Measurements from ENCODE around the gene TNNC2.
"Not testable (repeated sequence)": the region's sequence is repeated elsewhere in the genome, so short reads cannot be mapped to it uniquely, and the experiment has no call there.

TNNC2 gene

DNA sequence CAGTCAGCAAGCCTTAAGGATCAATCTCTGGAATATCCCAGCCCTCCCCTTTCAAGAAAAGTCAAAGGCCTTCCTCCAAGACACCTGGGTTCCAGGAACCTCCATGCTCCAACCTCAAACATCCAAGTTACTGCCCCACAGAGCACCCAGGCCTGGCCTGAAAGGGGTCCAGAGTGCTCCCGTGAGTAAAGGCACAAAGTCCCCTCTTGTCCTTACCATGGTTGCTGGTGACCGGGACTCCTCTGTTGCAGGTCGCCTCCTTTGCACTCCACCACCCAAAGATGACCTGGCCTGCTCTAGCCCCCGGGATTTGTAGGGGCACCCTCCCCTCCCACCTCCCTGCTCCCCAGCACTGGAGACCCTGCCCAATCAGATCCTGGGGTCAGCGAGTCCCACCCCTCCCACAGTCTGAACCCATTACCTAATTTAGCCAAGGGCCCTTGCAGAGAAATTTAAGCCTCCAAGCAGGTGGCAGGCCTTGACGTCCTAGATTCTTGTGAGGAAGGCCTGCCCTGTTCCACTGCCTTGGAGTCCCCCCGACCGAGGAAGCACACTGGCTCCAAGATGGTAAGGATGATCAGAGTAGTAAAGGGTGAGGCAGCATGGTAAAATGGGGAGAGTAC, at the start of gene TNNC2:
TSS of gene TNNC2 (minus strand) at position 283 of the 623 bp plus-strand sequence. CDS start at position 219, 64 bp downstream.
- no peak for DNase-seq (ENCODE audit: low read depth)

DNA sequence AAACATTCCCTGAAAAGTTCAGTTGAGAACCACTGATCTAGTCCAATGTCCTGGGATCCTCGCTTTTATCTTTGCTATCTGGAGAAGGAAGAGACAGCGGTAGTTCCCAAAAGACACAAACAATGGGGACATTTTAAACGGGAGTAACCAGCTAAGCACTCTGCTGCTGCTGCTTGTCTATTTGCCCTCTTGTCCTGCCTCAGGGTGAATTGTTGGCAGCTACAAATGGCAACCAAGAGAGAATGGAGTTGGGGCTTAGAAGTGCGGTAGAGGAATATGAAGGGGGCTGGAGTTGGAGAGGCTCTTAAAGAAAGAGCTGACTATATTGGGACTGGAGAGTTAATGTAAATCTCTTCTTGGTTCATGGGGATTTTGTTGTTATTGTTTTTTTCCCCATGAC, 47.5 kb upstream of the TNNC2 start:
- DNase-seq (ENCODE audit: low read depth): no peak

DNA sequence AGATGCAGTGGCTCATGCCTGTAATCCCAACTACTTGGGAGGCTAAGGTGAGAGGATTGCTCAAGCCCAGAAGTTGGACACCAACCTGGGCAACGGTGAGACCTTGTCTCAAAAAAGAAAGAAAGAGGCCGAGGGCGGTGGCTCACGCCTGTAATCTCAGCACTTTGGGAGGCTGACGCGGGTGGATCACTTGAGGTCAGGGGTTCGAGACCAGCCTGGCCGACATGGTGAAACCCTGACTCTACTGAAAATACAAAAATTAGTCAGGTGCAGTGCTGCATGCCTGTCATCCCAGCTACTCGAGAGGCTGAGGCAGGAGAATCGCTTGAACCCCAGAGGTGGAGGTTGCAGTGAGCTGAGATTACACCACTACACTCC, 47.0 kb upstream of the TNNC2 start:
- DNase-seq (ENCODE audit: low read depth): not testable (repeated sequence)

DNA sequence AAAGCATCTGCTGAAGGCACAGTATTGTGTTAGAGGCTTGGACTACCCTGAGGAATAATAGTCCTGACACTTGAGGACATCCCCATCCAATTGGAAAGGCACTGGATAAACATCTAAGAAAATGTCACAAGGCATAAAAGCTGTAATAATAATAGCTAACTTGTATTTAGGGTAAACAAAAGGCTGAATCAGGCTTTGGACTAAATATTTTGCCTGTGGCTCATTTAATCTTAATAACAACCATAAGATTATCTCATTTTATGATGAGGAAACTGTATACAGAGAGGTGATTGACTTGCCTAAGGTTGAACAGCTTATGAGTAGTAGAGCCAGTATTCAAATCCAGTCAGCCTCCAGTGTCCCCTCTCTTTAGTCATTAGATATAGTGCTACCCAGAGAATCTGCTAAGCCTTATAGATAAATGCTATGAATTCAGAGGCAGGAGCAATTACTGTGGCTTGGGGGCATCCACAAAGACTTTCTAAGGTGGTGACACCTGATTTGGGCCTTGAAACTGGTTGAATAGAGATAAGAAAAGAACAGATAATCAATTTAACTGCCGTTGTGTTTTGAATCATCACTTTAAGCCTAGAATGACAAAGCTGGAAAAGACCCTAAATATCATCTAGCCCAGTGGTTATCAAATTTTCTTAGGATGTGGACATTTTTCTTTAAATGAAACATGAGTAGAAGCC, 46.4 kb upstream of the TNNC2 start:
- DNase-seq (ENCODE audit: low read depth): no peak

DNA sequence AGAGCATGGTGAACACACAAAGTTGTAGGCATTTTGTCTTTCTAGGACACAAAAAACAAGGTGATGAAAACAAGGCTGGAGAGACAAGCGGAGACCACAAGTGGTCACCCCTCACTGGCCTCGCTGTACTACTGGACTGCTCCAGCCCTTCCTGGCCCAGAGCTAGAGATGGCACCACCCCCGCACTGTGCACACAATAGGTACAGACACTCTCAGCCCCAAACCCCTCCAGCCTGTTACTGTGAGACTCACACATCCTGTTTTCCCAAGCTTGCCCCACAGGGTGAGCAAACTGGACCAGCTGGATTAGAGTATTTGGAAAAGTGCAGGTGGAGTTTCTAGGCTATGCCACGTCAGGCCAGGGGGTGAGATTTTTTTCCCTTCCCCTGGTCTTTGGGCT, 45.5 kb upstream of the TNNC2 start:
- no peak for DNase-seq (ENCODE audit: low read depth)

DNA sequence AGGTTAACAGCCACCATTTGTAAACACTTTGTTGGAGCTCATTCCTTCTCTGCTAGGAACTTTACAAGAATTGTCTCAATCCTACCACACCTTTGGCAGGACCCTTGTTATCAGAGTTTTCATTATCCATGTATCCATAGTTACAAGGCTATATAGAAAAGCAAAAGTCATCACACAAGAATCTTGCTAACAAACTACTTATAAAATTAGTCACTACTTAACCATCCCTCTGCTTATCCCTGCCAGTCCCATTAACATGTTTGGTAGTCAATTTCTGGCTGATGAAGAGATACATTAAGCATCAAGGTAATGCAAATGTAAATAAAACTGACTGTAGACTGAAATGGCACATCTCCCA, 40.7 kb upstream of the TNNC2 start:
- DNase-seq (ENCODE audit: low read depth): no peak

DNA sequence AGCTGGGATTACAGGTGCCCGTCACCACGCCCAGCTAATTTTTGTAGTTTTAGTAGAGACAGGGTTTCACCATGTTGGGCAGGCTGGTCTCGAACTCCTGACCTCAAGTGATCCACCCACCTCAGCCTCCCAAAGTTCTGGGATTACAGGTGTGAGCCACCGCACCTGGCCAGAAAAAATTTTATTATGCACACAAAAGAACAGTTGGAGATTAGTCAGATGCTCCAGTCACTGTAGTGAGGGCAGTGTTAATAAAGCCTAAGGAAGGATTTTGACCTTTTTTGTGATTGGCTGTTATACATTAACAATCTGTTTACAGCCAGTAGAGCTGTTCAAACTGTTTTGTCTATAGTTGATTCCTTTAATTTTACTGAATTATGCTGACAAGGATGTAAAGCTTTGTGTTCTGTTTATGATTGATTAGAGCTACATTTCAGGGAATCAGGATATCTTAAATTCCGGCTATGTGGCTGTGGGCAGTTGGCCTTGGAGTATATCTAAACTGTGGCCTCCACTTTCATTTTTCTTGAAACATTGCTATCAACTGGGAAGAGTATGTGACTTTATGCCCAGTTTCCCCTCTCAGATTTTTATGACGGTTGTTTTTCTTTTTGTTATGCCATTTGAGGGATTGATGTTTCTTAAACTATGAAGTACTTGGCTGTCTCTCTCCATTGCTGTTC, 40.2 kb upstream of the TNNC2 start:
- no peak for DNase-seq (ENCODE audit: low read depth)

DNA sequence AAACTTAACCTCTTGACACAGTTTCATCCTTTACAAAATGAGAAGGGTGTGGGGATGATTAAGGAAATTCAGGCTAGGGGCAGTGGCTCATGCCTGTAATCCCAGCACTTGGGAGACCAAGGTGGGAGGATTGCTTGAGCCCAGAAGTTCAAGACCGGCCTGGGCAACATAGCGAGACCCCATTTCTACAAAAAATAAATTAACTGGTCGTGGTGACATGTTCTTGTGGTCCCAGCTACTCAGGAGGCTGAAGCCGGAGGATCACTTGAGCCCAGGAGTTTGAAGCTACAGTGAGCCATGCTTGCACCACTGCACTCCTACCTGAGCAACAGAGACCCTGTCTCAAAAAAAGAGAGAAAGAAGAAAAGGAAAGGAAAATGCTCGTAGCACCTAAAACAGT, 39.3 kb upstream of the TNNC2 start:
- no peak for DNase-seq (ENCODE audit: low read depth)

DNA sequence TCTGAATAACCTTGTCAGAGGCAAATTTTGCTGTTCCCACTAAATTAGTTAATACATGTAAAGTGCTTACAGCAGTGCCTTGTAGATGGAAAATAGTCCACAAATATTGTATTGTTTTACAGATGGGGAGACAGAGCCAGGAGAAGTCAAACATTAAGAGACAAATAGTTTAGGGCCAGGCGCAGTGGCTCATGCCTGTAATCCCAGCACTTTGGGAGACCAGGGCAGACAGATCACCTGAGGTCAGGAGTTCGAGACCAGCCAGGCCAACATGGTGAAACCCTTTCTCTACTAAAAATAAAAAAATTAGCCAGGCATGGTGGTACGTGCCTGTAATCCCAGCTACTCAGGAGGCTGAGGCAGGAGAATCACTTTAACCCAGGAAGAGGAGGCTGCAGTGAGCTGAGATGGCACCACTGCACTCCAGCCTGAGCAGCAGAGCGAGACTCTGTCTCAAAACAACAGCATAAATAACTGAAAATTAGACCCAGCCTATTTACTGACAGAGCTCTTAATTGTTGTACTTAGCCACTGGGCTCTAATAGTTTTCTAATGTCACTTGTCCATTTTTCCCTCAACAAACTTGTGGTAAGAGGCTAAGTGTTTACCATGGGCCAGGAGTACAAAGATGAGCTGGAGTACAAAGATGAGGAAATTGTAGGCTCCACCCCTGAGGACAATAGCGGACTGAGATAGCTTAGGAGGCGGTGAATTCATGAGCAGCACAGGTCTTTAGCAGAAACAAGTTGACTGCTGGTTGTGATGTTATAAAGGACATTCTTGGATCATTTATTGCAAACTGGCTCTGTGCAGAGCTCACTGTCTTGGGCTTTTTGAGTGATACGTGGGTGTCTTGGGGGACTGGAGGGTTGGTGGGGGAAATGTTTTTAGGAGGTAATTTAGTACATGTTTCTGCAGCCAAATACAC, 36.7 kb upstream of the TNNC2 start:
- no peak for DNase-seq (ENCODE audit: low read depth)

DNA sequence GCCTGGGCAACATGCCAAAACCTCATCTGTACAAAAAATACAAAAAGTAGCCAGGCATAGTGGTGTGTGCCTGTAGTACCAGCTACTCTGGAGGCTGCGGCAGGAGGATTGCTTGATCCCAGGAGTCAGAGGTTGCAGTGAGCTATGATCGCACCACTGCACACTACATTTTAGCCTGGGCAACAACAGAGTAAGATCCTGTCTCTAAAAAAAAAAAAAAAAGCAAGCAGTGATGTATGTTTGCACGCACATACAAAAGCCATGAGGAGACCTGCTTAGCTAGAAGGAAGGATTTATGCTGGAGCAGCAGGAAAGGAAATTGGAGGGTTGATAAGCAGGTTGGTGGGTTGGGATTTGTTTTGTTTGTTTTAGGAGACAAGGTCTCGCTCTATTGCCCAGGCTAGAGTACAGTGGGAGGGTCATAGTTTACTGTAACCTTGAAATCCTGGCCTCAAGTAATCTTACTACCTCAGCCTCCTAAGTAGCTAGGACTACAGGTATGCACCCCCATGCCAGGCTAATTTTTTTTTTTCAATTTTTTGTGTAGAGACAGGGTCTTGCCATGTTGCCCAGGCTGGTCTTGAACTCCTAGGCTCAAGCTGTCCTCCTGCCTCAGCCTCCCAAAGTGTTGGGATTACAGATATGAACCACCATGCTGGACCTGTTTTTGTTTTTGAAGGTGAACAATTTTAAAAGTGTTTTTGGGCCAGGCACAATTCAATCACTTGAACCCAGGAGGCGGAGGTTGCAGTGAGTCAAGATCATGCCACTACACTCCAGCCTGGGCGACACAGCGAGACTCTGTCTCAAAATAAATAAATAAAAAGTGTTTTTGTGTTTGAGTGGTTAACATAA, 34.3 kb upstream of the TNNC2 start:
- DNase-seq (ENCODE audit: low read depth): no peak

DNA sequence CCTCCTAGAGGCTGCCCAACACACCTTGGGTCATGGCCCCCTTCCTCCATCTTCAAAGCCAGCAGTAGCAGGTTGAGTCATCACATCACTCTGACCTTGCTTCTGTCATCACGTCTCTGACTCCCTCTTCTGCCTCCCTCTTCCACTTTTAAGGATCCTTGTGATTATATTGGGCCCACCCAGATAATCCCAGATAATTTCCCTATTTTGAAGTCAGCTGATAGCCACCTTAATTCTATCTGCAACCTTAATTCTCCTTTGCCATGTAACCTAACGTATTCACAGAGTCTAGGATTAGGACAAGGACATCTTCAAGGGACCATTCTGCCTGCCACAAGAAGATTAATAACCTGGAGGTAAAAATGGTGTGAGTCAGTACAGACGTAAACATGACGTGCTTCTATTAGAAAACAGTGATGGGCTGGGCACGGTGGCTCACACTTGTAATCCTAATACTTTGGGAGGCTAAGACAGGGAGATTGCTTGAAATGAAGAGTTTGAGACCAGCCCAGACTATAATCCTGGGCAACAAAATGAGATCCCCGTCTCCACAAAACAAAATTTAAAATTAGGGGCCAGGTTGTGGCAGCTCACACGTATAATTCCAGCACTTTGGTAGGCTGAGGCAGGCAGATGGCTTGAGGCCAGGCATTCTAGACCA, 33.6 kb upstream of the TNNC2 start:
- DNase-seq (ENCODE audit: low read depth): no peak

DNA sequence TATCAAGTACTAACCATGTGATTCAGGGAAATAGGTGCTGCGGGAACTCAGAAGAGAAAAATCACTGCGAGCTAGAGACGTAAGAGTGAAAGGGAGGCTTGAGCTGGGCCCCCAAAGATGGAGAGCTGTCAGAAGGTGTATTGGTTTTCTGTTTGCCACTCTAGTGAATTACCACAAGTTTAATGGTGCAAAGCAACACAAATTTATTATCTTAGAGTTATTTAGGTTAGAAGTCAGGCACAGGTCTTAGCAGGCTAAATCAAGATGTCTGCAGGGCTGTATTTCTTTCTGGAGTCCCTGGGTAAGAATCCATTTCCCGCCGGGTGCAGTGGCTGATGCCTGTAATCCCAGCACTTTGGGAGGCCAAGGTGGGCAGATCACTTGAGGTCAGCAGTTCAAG, 32.8 kb upstream of the TNNC2 start:
- DNase-seq (ENCODE audit: low read depth): no peak

DNA sequence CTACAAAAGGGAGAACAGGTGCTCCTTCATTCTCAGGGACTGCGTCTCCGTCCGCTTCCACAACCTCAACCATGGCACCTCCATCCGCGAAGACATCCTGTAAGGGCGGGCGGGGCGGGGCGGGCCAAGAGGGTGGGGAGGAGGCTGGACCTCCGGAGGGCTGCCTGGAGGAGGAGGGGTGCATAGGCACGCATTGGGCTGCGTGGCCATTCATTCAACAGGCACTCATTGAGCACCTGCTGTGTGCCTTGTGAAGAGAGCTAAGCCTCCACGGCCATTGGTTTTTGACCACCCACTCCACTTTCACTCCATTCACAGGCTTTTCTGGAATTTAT, 30.7 kb upstream of the TNNC2 start:
- DNase-seq (ENCODE audit: low read depth): no peak

DNA sequence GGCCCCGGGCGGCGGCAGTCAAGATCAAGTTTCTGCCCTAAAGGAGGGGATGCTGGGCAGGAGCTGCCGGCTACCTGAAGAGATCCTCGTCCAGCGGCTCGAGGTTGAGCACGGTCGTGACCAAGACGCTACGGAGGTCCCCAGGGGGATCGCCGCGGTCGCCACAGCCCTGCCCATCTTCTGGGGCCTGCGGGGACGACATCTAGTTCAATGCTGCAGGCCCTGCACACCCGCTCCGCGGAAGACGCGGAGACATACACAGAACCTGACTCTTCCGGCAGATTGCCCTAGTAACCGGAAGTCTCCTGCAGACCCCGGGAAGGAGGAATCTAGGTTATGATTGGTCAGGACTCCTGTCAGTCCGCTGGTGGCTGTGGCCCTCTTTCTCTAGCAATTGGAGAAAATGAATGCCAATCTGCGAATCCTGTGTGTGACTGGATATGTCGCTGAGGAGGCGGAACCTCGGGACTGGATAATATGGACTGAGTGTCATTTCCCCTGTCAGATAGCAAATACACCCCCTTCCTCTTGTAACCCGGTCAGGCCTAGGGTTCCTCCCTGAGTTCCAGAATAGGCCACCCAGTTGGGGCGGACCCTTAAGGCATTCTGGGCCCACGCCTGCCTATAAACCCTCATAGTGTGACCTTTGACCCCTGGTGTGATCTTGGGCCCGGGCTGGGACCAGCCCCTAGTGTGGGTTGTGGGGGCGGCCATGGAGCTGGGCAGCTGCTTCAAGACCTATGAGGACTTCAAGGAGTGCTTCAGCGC, 30.2 kb upstream of the TNNC2 start, which contains the start of the genes ACOT8 and ZSWIM3:
TSS of gene ACOT8 (minus strand) at position 279 of the 768 bp plus-strand sequence. CDS start at position 202, 77 bp downstream.
TSS of gene ZSWIM3 (plus strand) at position 501 of the 768 bp plus-strand sequence. CDS start at position 713, 212 bp downstream.
- peak; percentile 52 for DNase-seq (ENCODE audit: low read depth)

DNA sequence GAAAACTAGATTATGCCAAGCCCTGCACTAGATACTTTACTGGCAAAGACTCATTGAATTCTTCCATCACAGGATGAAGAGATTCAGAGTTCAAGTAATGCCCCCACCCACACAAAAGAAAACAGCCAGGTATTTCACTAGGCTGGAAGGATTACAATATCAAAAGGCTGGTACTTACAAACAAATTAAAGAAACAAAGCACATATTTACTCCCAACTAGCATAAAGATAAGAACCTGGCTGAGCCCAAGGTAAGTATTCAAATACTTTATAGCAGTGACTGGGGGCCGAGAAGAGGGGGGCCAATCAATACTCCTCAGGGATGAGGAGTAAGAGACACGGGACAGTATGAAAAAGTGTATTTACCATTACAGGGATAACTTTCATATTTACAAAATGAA, 26.4 kb upstream of the TNNC2 start:
- no peak for DNase-seq (ENCODE audit: low read depth)

DNA sequence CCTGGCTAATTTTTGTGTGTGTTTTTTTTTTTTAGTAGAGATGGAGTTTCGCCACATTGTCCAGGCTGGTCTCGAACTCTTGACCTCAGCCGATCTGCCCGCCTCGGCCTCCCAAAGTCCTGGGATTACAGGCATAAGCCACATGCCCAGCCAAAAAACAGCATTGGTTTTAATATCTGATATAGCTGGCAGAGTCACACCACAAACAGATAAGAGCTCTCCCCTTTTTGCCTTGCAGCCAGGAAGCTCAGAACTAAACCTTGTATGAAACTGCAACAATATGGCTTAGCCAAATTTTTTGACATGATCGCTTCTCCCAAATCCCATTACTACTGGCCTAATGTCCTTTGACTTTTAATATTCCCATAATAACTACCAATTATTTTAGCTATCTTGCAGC, 25.2 kb upstream of the TNNC2 start:
- no peak for DNase-seq (ENCODE audit: low read depth)

DNA sequence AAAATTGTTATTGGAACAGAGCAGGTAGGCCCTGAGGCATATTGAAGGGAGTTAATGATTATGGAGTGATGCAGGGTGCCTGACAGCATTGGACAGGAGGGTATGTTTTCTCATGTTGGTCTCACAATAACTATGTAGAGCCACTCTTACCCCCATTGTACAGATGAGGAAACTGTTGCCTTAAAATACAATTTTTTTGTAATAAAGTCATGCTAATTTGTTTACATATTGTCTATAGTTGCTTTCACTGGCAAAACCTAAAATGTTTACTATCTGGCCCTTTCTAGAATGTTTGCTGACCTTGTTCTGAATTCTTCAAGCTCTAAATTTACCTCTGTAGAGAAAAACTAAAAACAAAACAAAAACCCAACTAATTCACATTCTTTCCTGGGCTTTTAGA, 24.4 kb upstream of the TNNC2 start:
- DNase-seq (ENCODE audit: low read depth): no peak

DNA sequence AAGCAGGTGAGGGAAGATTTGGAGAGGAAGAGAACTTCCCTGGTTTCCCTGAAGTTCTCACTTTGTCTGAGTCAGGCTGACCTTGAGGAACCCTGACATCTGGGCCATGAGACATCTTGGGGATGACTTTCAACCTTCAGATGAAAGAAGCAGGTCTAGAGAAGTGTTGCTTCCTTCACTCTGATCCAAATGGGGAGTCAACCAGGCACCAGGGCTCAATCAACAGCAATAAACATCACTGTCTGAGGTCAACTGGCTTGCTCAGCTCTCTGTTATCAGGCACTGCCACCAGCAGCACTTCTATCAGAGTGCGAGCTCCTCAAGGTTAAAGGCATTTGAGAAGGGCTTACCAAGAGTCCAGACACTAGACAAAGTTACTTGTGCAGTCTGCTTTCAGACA, 23.8 kb upstream of the TNNC2 start:
- no peak for DNase-seq (ENCODE audit: low read depth)

DNA sequence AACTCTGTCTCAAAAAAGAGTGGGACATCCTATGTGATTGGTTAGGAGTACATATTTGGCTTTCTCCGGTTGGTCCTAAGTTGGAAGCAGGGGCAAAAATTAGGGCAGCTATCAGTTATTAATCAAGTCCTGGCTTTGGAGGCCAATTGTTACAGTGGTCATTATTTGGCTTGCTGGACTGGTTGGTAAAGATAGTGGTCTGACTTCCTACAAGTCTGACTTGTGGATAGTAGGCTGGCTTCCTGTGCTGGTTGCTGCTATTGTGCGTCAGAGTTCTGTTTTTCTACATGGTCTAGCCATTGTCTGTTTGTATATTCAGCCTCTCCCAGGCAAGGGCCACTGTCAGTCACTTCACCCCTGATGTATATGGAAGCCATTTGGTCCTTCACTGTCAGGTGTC, 23.1 kb upstream of the TNNC2 start:
- DNase-seq (ENCODE audit: low read depth): no peak

DNA sequence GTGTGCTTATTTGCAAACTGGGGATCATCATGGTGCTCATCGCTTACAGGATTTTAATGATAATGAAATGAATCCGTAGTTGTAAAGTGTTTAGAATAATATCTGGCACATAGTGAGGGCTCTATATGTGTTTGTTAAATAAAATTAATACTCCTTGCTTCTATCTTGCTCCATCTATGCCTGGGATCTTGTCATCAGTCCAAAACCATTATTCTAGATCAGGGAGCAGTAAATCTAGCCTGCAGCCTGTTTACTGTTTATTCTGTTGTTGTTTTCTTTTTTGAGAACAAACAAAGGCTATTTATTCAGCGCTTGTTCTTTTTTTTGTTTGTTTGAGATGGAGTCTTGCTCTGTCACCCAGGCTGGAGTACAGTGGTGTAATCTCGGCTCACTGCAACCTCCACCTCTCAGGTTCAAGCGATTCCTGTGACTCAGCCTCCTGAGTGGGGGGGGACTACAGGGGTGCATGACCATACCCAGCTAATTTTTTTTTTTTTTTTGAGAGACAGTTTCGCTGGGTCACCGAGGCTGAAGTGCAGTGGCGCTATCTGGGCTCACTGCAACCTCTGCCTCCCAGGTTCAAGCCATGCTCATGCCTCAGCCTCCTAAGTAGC, 22.0 kb upstream of the TNNC2 start:
- no peak for DNase-seq (ENCODE audit: low read depth)
